NCI-H2107 treated with DMSO at 0.1 percent for 48 hours (cell line): ENCODE results near the gene DCP1B.

ENCODE experiments used
- DNase-seq: peaks from one replicate; lab custom pipeline; 2025; ENCODE audit not compliant: unreplicated experiment; lab: John Stamatoyannopoulos, UW

DCP1B gene

DNA sequence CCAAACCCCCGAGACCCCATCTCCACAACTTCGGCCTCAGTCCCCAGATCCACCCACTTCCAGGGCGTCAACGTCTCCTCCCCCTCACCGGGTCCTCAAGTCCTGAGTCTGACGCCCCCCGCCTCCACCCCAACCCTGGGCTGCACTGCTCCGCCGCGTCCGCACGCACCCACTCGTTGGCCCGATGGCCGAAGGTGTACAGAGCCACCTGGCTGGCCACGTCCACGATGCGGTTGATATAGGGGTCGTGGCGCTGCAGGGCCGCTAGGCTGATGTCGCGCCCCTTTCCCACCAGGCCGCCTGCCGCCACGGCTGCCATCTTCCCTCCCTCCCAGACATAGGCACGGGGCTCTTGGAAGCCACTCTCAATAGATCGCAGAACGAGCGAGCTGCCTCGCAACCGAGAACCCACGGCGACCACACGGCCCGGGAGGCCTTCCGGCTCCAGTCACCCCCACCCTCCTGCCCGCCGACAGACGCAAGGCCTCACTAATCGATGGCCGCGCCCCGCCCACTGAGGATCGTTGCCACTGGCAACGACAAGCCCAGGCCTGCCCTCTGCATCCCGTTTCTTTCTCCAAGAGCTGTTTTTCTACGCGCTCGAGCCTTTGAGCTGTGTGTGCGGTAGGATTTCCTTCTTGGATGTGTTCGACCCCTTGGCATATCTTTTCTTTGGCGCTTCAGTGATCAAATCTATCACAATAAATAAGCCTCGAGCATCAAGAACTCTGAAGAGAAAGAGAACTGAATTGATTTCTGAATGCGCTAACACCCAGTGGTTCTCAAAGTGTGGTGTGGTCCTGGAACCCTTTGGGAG is at the start of gene DCP1B:
TSS of gene DCP1B (minus strand) at position 345 of the 817 bp plus-strand sequence. CDS start at position 319, 26 bp downstream.
- peak; percentile 90 for DNase-seq

DNA sequence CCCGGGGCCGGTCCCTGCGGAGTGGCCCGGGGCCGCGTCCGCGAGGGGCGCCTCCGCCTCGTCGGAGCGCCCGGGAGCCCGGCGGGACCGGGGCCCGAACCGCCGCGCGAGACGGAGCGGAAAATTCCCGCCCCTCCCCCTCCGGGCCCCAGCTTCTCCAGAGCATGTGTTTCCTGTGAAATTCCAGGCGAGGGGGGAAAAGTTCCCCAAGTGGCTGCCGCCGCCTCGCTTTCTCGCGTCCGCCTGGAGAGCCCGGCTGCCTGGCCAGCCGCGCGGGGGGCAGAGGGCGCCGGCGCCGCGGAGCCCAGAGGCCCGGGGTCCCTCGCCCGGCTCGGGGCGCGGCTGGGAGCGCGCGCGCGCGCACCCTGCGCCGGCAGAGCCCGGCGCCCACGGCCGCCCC is 49.4 kb upstream of the DCP1B start:
- DNase-seq: no peak

DNA sequence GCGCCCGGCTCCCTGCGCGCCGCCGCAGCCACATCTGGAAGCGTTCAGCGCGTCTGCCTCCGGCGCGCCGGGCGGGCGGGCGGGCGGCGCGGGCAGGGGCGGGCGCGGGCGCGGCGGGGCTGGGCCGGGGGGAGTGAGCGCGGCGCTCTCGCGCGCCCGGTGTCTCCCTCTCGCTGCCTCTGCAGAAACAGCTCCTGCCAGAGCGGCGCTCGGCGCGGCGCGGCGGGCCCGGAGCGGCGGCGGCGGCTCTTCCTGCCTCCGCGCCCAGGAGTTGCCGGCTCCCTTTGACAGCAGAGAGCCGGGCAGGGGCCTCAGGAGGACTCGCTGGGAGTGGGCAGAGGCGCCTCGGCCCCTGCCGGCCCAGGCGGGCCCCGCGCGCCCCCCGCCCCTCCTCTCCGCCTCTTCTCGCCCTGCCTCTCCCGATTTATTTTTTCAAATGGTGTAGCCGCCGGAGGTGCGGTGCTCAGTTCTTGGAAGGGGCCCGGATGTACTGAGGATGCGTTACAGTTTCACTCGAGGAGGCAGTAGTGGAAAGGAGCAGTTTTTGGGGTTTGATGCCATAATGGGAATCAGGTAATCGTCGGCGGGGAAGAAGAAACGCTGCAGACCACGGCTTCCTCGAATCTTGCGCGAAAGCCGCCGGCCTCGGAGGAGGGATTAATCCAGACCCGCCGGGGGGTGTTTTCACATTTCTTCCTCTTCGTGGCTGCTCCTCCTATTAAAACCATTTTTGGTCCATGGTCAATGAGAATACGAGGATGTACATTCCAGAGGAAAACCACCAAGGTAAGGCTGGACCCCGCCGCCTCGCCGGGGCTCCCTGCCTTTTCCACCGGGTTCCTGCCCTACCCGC is 48.8 kb upstream of the DCP1B start, which contains the start of gene CACNA1C:
TSS of gene CACNA1C (plus strand) at position 162 of the 853 bp plus-strand sequence. CDS start at position 738, 576 bp downstream.
- DNase-seq: no peak

DNA sequence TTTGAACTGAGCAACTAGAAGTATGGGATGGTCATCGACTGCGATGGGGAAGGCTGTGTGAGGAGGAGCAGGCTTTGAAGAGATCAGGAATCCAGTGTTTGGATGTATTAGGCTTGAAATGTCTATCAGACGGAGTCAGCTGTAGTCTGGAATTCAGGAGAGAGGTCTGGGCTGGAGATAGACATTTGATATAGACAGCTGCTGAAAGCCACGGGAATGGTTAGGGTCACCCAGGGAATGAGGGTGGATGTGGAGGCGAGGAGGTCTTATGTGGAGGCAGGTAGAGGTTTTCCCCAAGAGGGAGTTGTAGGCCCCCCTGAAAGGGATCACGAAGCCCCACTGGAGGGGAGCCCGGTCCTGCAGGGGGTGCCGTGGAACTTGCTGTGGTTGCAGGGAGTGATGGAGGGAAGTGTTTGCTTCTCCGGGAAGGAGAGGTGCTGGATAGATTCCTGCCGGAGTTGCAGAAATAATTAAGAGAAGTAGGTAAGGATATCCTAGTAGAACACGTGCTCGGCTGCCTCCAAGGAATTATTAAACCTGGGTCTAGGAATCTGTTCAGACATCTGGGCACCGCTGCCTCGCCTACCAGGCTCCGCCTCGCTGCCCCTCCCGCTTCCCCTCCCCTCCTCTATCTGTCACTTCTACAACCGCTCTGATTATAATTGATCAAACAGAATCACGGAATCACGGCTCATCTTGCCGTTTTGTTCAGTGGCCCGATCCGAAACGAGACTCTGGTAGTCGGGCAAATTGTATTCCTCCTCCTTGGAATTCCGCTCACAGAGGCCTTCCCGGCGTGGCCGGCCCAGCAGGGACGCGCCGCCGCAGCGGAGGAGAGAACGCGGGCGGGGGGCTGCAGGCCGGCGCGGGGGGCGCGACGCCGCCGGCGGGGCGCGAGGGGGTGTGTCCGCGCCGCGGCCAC is 47.7 kb upstream of the DCP1B start:
- no peak for DNase-seq

DNA sequence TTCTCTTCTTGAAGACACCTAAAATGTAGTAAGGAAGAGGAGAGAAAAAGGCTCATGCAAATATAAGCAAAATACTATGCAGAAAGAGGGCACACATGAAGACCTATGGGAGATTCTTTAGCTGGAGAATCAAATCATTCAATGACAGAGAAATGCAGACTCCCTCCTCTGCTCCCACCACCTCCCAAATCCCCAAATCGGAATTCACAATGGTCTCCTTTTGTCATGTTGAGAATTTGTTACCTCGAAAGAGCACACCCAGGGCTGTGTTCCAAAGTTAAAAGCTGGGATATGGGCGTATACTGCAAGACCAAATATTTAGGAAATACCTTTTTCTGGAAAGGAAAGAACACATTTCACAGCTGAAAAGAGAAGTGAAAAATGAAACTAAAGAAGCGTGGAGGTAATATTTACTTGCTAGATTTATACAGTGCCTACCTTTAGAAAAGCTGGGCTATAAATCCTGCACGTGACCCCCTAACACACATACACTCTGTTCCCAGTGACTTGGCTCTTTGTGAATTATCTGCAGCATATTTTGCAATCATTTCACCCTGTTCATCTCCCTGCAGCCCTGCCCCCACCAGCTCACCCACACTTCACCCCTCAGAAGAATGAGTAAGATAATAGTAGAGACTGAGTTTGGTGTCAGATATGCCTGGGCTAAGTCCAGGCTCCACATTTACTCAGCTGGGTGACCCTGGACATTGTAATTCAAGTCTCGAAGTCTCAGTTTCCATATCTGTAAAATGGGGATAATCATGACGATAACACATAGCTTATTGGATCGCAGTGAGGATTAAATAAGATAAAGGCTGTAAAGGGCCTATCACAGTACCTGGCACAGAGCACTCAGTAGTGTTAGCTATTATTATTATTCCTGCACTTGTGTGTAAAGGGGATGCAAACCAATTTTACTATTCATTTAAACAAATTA is 45.6 kb upstream of the DCP1B start:
- DNase-seq: no peak

DNA sequence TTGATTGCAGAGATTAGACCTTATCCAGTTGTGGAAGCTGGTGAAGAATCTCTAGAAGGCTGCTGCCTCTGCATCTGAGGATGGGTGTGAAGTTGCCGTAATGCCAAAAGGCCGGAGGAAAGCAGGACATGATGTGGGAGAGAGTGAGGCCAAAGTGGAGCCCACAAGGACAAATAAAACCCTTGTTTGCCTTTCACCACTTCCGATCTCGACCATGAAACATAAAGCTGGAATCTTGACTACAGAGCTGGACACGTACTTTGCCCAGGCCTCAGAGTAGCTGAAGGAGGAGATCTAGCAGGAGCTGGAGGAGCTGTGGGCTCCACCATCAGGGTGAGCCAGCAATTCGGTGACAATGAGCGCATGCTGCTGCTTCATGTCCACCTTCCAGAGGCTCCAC is 43.5 kb upstream of the DCP1B start:
- no peak for DNase-seq

DNA sequence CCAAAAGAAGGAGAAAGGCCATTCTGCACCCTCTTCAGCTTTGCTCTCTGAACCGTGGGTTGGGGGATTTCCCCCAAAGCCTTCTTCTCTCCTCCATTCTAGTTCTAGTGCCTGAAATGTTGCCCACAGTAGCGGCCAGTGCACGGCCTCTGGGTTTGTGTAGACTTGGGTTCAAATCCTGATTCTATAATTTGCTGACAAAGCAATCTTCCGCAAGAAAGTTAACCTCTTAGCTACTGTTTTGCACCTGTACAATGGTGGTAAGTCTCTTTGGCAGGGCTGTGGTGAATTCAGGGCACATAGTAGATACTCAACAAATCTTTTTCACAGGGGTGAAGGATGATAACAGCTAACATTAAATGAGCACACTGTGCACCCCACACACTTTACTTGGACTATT is 42.7 kb upstream of the DCP1B start:
- no peak for DNase-seq

DNA sequence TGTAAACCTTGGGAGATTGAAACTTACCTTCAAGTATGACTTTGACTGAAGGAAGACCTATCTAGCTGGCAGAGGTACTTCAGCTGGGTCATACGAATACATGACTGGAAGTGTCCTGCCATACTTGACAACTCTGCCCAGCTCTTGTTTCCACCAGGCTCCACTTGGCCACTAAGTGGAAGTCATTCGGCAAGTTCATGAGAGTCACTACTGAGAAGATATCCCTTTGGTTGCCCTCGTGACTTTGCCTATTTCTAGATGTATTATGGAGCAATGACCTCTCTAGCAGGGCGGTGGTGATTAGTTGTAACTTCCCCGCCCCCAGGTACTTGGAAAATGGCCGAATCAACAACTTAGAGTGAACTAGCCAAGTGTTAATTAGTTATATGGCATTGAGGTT is 39.9 kb upstream of the DCP1B start:
- no peak for DNase-seq

DNA sequence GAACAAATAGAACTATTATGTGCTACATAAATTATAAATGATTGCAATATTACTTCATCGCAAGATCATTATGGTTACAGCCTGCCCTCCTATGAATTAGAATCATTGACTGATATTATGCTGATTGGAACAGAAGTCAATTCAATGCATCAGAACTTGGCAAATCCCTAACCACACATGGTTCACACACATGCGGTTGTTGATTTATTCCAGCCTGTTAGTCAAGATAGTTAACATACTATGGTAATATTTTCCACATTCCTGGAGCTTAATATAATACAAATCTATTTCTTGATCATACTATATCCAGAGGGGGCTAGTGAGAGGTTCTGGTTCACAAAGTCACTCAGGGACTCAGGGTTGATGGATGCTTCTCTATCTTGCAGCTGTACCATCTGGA is 38.8 kb upstream of the DCP1B start:
- DNase-seq: no peak

DNA sequence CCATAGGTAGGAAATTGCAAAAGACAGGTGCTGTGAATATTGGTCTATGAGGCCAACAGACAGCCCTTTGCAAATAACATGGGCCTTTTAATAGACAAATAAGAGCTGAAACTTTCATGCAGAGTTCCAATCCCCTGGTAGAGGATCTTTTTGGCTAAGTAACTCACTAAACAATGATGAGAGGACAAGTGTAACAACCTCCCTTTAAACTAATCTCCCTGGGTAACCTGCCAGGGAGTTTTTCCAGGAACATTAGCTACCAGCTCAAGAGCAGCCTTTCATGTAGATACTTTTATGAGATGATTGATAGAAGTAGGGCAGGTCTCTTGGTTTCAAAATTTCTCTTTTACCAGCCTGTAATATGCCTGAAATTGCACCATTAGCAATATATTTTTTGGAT is 34.8 kb upstream of the DCP1B start:
- no peak for DNase-seq

DNA sequence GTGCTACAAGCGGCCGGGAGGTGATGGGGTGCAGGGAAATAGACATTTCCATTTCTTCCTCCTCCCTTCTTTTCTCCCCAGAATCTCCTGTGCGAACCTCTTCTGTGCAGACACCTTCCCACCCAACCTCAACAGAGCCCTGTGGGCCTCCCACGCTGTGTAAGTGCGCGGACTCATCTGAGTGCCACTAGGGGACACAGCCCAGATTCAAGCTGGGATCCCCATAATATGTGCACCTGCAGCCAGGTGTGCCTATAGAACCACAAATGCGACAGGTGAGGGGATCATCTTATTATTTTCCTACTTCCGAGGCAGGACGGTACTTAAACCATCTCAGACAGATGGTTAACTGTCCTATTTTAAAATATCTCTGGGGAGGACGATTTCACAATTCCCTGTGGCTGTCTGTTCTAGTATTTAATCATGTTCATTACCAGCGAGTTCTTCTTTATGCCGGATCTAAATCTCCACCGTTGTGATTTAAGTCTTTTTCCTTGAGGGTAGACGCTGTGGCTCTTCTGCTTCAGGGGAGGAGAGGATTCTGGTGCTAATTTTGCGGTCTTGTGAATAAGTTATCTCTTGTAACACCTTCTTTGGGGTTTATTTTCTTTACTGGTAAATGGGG is 31.3 kb upstream of the DCP1B start:
- DNase-seq: no peak

DNA sequence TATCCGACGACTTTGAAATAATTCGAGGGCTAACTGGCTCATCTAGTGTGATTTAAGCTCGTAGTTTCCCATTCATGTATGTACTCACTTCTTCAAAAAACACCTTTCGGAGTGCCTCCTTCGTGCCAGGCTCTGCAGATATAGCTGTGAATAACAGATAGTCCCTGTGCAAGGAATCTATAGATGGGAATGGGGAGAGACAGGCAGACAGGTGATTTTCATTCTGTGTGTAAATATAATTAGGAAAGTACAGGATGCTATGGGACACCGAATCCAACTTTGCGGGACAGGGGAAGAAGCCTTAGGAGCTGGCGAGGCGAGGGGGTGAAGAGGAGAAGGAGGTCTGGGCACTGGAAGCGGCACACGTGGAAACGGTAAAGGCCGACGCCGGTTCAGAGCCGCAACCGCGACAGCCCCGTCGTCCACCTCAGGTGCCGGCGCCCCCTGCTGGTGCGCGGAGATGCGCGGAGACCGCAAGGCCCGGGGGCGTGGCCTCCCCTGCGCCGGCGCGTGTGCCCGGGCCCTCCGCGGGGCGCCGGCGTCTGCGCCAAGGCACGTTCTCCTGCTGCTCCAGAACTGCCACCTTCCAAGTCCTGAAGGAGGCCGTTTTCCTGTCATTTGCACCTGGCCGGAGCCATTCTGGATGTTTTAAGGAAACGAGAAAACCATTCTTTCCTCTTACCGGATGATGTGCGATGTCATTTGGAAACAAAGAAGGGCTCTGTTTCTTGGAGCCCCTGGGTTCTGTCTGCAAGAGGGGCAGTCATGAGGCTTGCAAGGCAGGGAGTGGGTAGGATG is 30.6 kb upstream of the DCP1B start:
- peak; percentile 47 for DNase-seq

DNA sequence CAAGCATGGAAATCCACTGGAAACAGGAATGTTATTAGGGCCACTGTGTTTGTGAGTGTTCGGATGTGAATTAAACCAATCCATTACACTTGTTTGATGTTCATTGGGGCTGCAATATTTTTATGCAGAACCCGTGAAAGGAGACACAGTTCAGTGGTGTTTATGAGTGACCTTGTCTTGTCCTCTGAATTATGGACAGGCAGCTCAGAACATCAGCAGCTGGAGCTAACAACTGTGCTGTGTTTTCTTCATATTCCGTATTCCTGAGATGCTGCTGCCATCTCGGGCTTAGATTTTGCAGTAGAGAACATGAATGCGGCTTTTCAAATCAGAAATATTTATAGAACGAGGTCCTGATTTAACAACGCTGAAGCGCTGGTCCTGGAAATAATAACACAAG is 28.2 kb upstream of the DCP1B start:
- DNase-seq: no peak

DNA sequence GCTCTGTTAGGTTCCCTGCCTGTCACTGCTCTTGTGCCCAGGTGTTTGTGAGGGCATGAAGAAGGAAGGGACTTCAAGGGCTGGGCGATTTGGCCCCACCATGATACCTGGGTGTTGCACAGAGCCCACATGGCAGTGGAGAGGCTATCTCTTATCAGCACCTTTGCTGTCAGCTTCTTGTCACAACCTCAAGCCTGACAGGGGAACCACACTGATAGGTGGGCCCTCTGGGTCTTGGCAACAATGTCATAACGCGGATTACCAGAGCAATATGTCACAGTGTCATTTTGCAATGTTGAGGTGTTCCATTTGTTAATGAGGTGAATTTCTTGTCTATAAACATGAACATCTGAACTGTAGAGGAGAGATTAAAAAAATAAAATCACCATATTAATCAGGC is 25.6 kb upstream of the DCP1B start:
- DNase-seq: no peak

DNA sequence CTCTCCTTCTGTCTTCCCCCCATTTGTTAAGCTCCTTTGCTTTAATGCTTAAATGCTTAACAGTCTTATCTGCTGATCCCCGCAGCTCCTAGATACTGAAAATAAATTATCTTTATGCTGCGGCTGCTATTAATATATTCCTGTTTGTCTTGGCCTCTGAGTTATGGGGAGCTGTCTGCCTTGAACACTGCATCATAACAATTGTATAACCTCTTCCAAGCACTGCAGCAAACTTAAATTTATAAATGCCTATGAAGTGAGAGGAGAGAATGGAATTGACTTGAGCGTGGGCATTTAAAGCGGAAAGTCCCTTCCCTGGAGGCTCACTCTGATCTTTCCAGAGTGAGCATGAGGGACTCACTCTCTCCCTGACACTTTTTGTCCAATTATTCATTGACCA is 23.1 kb upstream of the DCP1B start:
- no peak for DNase-seq

DNA sequence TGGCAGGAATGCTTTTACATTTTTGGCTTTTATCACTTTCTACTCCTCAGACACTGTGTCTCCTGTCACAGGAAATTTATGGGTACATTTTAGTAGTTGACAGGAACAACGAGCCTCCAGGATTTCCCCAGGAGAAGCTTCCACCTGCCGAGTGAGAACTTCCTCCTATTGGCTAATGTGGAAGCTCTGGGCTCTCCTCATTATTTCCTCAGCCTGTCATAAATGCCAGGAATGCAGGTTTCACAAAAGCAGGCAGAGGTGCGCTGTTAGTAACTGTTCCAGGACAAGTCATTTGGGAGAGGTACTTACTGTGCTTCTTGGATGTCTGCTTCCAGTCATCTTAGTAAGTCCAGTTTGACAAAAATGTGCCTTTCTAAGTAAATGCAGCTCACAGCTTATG is 19.1 kb upstream of the DCP1B start:
- DNase-seq: no peak

DNA sequence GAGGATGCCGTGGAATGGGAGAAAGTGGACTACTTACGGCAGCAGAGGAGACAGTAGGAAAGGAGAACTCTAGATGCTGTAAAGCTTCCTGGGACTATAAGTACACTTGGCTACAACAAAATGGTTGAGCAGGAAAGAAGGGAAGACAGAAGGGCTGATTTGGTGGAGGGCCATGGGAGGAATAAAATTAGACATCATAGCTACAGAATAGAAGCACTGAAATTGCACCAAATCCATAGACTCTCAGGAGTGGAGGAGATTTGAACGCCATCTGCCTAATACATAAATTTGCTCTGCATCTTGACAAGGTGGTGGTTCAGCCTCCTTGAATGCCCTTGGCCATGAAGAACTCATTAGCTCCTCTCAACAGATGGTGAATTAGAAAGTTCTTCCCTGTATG is 16.3 kb upstream of the DCP1B start:
- no peak for DNase-seq

DNA sequence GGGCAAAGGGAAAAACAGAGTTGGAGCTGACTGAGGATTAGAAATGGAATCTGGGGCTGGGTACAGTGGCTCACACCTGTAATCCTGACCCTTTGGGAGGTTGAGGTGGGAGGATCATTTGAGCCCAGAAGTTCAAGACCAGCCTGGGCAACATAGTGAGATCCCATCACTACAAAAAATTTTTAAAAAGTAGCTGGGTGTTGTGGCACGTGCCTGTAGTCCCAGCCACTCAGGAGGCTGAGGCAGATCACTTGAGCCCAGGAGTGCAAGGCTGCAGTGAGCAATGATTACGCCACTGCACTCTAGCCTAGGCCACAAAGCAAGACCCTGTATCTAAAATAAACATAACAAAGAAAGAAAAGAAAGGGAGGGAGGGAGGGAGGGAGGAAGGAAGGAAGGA is 14.9 kb upstream of the DCP1B start:
- DNase-seq: no peak

DNA sequence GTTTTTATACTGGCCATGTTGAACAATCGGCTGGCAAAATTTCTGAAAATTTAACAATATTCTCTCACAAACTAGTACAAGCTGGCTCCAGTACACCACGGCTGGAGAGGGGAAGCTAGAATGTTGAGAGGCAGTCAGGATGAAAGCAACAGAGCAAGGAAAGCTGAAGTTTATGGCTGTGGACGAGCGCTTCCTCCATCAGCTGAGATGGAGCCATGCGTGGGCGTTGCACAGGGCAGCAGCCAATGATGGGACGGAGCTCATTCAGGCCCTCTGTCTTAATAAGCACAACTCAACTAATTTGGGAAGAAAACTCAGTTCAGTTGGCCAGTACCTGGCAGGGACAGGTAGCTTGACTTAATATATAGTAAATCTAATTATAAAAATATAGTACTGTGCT is 14.1 kb upstream of the DCP1B start:
- DNase-seq: no peak
